Fibroblast of mammary gland (primary cell): ENCODE data around the gene BANK1.

Source experiments
- DNase-seq: peaks from one replicate; pipeline ENCODE4 v3.0.0-alpha.2; 2010; ENCODE audit warnings: low read depth
- H3K4me3 ChIP-seq: 2 replicates; pipeline ENCODE4 v1.5.1; 2011; ENCODE audit warnings: low read depth, mild to moderate bottlenecking, low read length, moderate library complexity; ENCODE audit not compliant: control insufficient read depth
- CTCF ChIP-seq: conservative IDR thresholded peaks from 2 replicates; pipeline ENCODE4 v1.5.1; 2011; ENCODE audit warnings: low read depth, low read length, inconsistent platforms; ENCODE audit not compliant: control insufficient read depth, insufficient read depth

The BANK1 gene

GRCh38 chr4:101831816-101832215 lies 41.3 kb downstream of the BANK1 start:
- H3K4me3 ChIP-seq: no peak overlapping the region
- TF ChIP-seq CTCF: no peak

GRCh38 chr4:101833480-101833879 lies 43.0 kb downstream of the BANK1 start:
- no peak overlapping the region for H3K4me3 ChIP-seq
- TF ChIP-seq CTCF: no peak
- DNase-seq: no peak

More at GRCh38 chr4:101831816-101832215, 41.3 kb downstream of the BANK1 start:
- DNase-seq: no peak

DNA sequence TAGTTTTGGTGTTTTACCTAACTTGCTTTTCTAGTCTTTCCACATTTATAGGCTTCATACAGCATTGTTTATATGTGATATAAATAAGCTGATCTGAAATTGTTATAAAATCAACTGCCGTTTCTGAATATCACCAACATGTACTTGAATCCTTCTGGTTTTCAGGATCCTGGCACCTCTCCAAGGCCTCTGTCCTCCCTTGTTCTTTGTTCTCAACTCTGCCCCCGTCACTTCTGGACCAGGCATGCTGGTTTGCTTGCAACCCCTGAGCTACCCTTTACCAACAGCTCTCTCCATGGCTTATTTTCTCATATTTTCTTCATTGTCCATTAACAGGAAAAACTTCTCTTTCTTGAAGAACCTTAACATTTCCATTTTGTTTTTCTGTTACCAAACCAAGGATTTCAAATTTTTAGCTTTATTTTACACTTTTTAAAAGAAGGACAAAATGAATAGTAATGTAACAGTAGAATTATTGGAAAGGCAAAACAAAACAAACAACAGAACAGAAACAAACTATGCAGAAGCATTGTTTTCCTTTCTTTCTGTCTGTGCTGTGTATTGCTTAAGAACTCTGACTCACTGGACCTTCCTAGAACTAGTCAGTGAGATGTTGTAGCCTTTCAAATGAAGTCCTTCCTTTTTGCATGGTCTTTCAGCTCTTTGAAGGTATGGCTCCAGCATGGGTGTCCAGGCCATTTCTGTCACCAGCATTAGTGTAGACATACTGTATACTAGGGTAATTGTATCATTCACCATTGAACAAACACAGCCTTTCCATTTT lies 44.8 kb downstream of the BANK1 start:
- no peak overlapping the region for H3K4me3 ChIP-seq
- DNase-seq: peak; percentile 75

GRCh38 chr4:101843054-101843453 lies 52.5 kb downstream of the BANK1 start:
- H3K4me3 ChIP-seq: no peak overlapping the region
- DNase-seq: no peak
- TF ChIP-seq CTCF: no peak

More for the DNA sequence above, 44.8 kb downstream of the BANK1 start:
- no peak for TF ChIP-seq CTCF

DNA sequence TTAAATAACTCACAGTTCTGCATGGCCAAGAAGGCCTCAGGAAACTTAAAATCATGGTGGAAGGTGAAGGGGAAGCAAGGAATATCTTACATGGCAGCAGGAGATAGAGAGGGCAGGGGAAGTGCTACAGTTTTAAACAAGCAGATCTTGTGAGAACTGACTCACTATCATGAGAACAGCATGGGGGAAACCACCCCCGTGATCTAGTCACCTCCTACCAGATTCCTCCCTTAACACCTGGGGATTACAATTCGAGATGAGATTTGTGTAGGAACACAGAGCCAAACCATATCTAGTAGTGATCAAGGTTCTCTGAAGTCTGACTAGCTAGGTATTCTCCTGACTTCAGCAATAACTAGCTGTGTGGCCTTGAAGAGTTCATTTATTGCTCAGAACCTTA lies 56.0 kb downstream of the BANK1 start:
- no peak for TF ChIP-seq CTCF
- no peak for DNase-seq
- no peak overlapping the region for H3K4me3 ChIP-seq

DNA sequence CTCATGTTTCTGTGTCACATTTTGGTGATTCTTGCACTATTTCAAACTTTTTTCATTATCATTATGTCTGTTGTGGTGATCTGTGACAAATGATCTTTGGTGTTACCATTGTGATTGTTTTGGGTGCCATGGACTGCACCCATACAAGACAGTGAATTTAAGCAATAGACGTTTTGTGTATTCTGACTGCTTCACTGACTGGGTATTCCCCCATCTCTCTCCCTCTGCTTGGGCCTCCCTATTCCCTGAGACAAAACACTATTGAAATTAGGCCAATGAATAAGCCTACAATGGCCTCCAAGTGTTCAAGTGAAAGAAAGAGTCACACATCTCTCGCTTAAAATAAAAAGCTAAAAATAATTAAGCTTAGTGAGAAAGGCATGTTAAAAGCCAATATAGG lies 60.2 kb downstream of the BANK1 start:
- H3K4me3 ChIP-seq: no peak overlapping the region
- DNase-seq: no peak
- TF ChIP-seq CTCF: no peak
